Body of pancreas (tissue), 4 donors: ENCODE results near the gene LSAMP. TPM values are rescaled to one million over a fixed set of nuclear protein-coding genes. Genes with fewer than 3 reads are reported as not detected.

Experiments used
- ATAC-seq: fragments of 150-250 bp; one replicate; pipeline ENCODE4 v1.9.1; 2016
- DNase-seq, 4 donors: peaks; one replicate each; pipeline ENCODE4 v3.0.0-alpha.2; 2019
- H3K27ac ChIP-seq, 4 donors: fragments of 200-600 bp; sonication (generic); 1 replicate in 3 of 4; 2 replicates in 1 of 4; pipeline versions ENCODE4 v1.5.1 to v1.6.1; 2016 to 2019; ENCODE audit warnings: mild to moderate bottlenecking in 1 of 4, mixed read lengths in 1 of 4, moderate library complexity in 1 of 4
- H3K27me3 ChIP-seq, 2 donors: fragments of 200-600 bp; sonication (generic); one replicate each; pipeline ENCODE4 v1.6.0; 2016; ENCODE audit warnings: mild to moderate bottlenecking in 1 of 2
- H3K36me3 ChIP-seq, 2 donors: fragments of 200-600 bp; sonication (generic); replicated peaks in 1 of 2; 2 replicates each; pipeline ENCODE4 v1.5.1; 2016; ENCODE audit warnings: low read depth in 2 of 2; ENCODE audit not compliant: insufficient read depth in 1 of 2
- H3K4me1 ChIP-seq: fragments of 200-600 bp; sonication (generic); one replicate; pipeline ENCODE4 v1.6.0; 2016
- H3K4me3 ChIP-seq, 2 donors: fragments of 200-600 bp; sonication (generic); 1 replicate in 1 of 2; 2 replicates in 1 of 2; pipeline ENCODE4 v1.5.1; 2016 to 2019
- H3K9me3 ChIP-seq, 3 donors: fragments of 200-600 bp; sonication (generic); 1 replicate in 2 of 3; 2 replicates in 1 of 3; pipeline ENCODE4 v1.5.1; 2016
- POLR2A ChIP-seq, 3 donors: fragments of 450-650 bp; IDR thresholded peaks; one replicate each; pipeline ENCODE4 v1.6.1; 2016; ENCODE audit warnings: antibody characterized with exemption in 3 of 3, mild to moderate bottlenecking in 2 of 3
- WGBS, 2 donors: methylation state at CpG; one replicate each; pipeline ENCODE4 v1.1.5; 2017; 5-methylcytosine and 5-hydroxymethylcytosine counted together
- intact Hi-C: fragments of 100-400 bp; cut with DNase I; formaldehyde crosslinking; loops from one replicate; pipeline ENCODE4 v1.15.1; 2023
- total RNA-seq, 2 donors: library from RNA; depleted of rRNA; stranded (reverse); fragments of >200 nt; gene quantifications; one replicate each; pipeline ENCODE4 v1.1.0, GENCODE V29; 2016
- TF ChIP-seq, protein P1 (sequence below), 7 experiments: fragments of 450-650 bp in 4 of 7; fragments of 200-600 bp in 3 of 7; sonication (generic) in 3 of 7; IDR thresholded peaks; one replicate each; pipeline ENCODE4 v1.5.1; 2016 to 2019; ENCODE audit warnings: antibody characterized with exemption in 7 of 7

The LSAMP gene
- total RNA-seq, 2 donors from 2014 or later: 1.6 to 2.1 TPM

DNA sequence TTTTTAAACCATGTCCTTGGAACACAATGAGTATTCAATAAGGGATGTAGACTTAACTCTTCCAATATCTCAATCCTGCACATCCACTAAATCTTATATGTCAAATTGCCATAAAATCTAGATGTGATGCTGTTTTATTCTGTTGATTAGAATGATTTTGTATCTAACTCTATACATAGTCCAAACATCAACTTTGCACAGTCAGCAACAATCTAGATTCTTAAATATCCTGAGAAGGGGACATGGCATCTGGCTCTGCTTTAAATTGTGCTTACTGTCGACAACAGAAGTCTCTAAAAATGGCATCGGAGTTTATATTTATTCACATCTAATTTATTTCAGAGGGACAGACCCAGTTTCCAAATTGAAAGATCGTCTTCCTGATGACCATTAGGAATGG lies 545.8 kb downstream of the LSAMP start:
- no peak for DNase-seq
- Histone ChIP-seq H3K27ac (no peak overlapping the region), H3K36me3 (no peaks in the 10 kb centered on the region), H3K9me3 (no peaks in the 10 kb centered on the region), H3K4me3 (no peak overlapping the region), H3K27me3 (no peaks in the 10 kb centered on the region), H3K4me1 (no peaks in the 10 kb centered on the region)
- intact Hi-C loops: no loop called here
- no peak for ATAC-seq
- 70 to 79% methylated on average over 3 of the region's 3 CpGs for WGBS, 2 donors
- TF ChIP-seq POLR2A (IDR thresholded peaks at IDR 0.05): no peak

DNA sequence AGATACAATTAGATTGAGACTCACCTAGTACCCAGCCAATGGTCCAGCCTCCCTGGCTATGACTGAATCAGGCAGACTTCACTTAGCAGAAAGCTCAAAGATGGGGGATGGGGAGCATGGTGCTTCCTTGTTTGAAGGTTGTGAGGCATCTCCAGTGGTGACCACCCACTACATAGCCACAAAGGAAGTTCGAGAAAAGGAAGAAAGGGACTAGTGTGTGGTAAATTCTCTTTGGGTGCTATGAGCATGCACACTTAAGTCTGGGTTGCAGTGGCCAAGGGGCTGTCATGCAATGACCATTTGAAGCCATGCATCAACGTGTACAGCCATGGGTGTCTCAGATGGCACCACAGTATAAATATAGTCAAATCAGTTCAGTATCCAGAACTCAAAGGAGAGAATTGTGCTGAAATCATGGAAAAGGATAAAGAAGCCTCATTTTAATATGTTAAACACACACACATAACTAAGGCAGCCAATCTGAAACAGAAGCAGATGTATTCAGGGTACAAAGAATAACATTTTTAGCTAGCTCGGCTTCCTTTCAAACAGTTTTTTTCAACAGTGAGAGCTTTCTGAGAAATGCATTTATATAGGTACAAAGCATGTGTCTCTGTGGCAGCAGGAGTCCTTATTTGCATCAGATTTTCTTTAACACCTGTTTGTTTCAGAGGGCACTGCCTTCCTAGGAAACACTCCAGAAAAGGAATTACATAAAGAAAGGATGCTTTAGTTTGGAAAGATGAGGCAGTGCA lies 546.5 kb downstream of the LSAMP start:
- WGBS, 2 donors: 45 to 59% methylated on average over 3 of the region's 3 CpGs

DNA sequence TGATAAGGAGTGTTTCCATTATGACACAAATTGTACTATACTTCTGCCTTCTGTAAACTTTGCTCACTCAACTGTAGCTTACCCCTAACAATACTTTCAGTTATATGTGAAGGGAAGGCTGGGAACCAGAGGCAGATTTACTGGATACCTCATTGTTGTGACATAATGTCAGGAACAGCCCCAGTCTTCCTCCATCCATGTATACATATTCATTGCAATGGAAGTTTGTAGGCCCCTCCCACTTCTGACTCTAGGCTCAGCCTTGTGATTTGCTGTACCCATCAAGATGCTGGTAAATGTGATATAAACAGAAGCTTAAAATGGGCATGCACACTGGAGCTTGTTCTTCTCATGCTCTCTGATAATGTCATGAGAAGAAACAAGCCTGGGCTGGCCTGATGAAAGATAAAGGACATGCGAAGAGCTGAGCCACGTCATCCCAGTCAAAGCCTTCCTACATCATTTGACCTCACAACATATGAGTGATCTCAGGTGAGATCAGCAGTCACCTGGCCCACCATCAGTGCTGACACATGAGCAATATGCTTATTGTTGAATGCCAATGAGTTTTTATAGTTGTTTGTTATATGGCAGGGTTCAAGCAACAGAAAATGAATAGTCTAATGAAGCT lies 554.2 kb downstream of the LSAMP start:
- H3K9me3 ChIP-seq: no peaks in the 10 kb centered on the region
- no peaks in the 10 kb centered on the region for H3K27me3 ChIP-seq
- ATAC-seq: no peak
- H3K4me3 ChIP-seq: no peak overlapping the region
- TF ChIP-seq POLR2A (IDR thresholded peaks at IDR 0.05): no peak
- TF ChIP-seq, protein P1, sequence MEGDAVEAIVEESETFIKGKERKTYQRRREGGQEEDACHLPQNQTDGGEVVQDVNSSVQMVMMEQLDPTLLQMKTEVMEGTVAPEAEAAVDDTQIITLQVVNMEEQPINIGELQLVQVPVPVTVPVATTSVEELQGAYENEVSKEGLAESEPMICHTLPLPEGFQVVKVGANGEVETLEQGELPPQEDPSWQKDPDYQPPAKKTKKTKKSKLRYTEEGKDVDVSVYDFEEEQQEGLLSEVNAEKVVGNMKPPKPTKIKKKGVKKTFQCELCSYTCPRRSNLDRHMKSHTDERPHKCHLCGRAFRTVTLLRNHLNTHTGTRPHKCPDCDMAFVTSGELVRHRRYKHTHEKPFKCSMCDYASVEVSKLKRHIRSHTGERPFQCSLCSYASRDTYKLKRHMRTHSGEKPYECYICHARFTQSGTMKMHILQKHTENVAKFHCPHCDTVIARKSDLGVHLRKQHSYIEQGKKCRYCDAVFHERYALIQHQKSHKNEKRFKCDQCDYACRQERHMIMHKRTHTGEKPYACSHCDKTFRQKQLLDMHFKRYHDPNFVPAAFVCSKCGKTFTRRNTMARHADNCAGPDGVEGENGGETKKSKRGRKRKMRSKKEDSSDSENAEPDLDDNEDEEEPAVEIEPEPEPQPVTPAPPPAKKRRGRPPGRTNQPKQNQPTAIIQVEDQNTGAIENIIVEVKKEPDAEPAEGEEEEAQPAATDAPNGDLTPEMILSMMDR (IDR thresholded peaks at IDR 0.05): no peak
- intact Hi-C loops: no loop called here
- no peaks in the 10 kb centered on the region for H3K4me1 ChIP-seq
- H3K36me3 ChIP-seq: no peaks in the 10 kb centered on the region
- H3K27ac ChIP-seq: no peak overlapping the region
- no peak for DNase-seq
- WGBS, 2 donors: 76 to 81% methylated on average over 2 of the region's 2 CpGs

More for the DNA sequence above, 546.5 kb downstream of the LSAMP start:
- Histone ChIP-seq H3K27ac (no peak overlapping the region), H3K9me3 (no peaks in the 10 kb centered on the region), H3K27me3 (no peaks in the 10 kb centered on the region), H3K4me3 (no peak overlapping the region), H3K4me1 (no peaks in the 10 kb centered on the region), H3K36me3 (no peaks in the 10 kb centered on the region)
- no peak for ATAC-seq
- intact Hi-C loops: no loop called here
- TF ChIP-seq, protein P1 (IDR thresholded peaks at IDR 0.05): no peak
- TF ChIP-seq POLR2A (IDR thresholded peaks at IDR 0.05): no peak
- no peak for DNase-seq

DNA sequence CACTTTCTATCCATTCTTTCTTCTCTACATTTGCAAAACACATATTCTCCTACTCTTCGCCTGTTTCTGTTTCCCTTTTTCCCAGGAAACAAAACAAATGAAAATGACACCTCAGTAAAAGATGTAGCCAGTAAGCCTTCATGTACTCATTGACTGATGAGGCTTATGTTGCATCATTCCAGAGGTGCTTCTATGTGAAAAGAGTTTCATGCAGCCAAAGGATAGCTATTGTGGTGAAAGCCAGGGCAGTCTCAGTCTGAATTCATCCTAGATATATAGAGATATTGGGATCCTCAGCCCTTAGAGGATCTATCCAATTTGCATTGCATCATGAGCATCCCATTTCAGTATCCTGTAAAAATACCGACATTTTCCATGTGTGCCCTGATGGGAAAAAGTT lies 554.7 kb downstream of the LSAMP start:
- Histone ChIP-seq H3K36me3 (no peaks in the 10 kb centered on the region), H3K4me3 (no peak overlapping the region), H3K27me3 (no peaks in the 10 kb centered on the region), H3K27ac (no peak overlapping the region), H3K9me3 (no peaks in the 10 kb centered on the region), H3K4me1 (no peaks in the 10 kb centered on the region)
- ATAC-seq (no peak), DNase-seq (no peak)
- intact Hi-C loops: no loop called here
- WGBS, 2 donors: 66 to 77% methylated on average over 2 of the region's 2 CpGs
- TF ChIP-seq, protein P1 (IDR thresholded peaks at IDR 0.05): no peak
- TF ChIP-seq POLR2A (IDR thresholded peaks at IDR 0.05): no peak

DNA sequence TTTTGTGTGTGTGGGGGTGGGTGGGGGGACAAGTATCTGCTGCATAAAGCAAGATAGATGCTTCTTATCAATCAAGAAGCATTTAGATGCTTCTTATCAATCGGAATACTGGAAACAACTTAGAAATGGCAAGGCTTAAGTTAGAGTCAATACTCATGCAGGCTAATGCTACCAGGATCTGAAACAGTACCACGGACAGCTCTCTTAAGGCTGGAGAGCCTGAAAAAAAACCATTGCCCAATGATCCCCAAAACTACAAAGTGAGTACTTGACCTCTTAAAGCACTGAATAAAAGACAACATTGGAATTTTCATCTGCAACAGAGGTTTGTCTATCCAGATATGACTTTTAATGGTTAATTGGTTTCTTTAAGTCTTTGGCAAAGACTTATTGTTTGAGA lies 559.7 kb downstream of the LSAMP start:
- Histone ChIP-seq H3K9me3 (no peaks in the 10 kb centered on the region), H3K27me3 (no peaks in the 10 kb centered on the region), H3K27ac (no peak overlapping the region), H3K36me3 (no peaks in the 10 kb centered on the region), H3K4me3 (no peak overlapping the region), H3K4me1 (no peaks in the 10 kb centered on the region)
- intact Hi-C loops: no loop called here
- WGBS, 2 donors: 56 to 74% methylated on average over 2 of the region's 2 CpGs
- ATAC-seq (no peak), DNase-seq (no peak)
- no peak for TF ChIP-seq POLR2A (IDR thresholded peaks at IDR 0.05)
- TF ChIP-seq, protein P1 (IDR thresholded peaks at IDR 0.05): no peak
